NB4 (cell line): ENCODE measurements around the gene AUP1.

ENCODE experiments used
- DNase-seq: peaks from one replicate; pipeline ENCODE4 v3.0.0; 2010; ENCODE audit warnings: low read depth
- H3K4me3 ChIP-seq: one replicate; pipeline ENCODE4 v1.5.1; 2011; ENCODE audit warnings: mild to moderate bottlenecking, low read depth, low read length, moderate library complexity
- CTCF ChIP-seq: IDR thresholded peaks from one replicate; pipeline ENCODE4 v1.5.1; 2012; ENCODE audit warnings: low read depth, low read length
- MAX ChIP-seq: IDR thresholded peaks from 2 replicates; pipeline ENCODE4 v1.6.1; 2011; ENCODE audit warnings: low read depth, low read length
- MYC ChIP-seq: IDR thresholded peaks from 2 replicates; pipeline ENCODE4 v1.6.1; 2011; ENCODE audit warnings: low read depth, low read length
- POLR2A ChIP-seq: IDR thresholded peaks from 2 replicates; pipeline ENCODE4 v1.6.1; 2011; ENCODE audit warnings: mild to moderate bottlenecking; ENCODE audit not compliant: insufficient read length; ENCODE audit errors: extremely low read depth

The AUP1 gene

DNA sequence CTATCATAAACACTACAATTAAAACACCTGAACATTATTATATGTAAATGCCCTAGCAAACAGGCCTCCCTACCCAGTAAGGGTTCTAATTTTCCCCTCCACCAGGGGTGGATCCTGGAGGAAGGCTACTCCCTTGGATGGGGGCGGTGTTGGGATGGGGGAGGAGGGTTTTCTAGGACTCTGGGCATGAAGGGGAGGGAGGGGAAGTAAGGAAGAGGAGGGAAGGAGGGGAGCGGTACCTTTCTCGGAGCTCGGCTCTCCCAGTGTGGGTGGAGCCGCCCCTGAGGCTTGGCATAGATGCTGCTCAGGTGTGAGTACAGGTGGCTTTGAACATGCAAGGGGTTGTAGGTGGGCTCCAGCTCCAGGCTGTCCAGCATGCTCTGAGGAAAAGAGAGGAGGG is 30.4 kb upstream of the AUP1 start:
- TF ChIP-seq MAX, result no peak
- DNase-seq, result no peak
- no peak overlapping the region for H3K4me3 ChIP-seq

DNA sequence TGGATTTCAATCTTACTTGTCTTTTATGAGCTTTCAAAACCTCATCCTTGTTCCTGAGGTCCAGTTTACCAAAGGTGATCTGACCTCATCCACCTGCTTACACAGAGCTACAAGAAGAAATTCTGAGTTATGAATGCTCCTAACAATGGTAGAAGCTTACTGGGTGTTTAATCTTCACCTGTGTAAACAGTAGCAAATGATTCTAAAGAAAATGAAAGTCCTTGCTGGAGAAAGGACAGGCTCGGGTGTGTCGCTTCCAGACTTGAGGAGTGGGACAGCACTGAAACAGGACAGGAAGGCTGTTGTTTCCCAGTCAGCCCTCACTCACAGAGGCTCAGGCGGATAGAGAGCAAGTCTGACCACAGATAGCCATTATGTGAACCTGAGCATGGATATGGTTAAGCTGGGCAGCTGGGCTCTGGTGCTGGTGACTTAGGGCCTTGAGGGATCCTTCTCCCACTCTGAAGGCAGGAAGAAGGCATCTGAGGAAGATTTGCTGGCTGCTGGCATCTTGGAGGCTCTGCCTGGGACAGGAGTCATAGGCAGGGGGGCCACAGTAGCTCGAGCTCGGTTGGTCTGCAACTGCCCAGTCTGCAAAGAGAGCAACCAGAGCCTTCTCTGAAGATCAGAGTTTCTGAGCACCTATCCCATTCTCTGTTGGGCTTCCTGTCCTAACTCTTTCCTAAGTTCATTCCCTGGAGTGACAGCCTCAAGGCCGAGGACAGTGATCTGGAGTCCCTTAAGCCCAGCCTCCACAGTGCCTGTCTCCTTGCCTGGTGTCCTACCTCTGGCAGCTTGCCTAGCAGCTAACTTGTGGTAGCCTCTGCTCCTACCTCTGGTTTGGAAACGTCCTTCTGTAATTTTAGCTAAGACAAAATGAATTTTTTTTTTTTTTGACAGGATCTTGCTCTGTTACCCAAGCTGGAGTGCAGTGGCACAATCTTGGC is 29.1 kb upstream of the AUP1 start:
- TF ChIP-seq POLR2A (no peak), CTCF (no peak), MAX (no peak)
- no peak for DNase-seq
- no peak overlapping the region for H3K4me3 ChIP-seq

- no peak for TF ChIP-seq MYC
- no peak overlapping the region for H3K4me3 ChIP-seq
- DNase-seq, result no peak
Measured at GRCh38 chr2:74556831-74557370, 27.4 kb upstream of the AUP1 start.

DNA sequence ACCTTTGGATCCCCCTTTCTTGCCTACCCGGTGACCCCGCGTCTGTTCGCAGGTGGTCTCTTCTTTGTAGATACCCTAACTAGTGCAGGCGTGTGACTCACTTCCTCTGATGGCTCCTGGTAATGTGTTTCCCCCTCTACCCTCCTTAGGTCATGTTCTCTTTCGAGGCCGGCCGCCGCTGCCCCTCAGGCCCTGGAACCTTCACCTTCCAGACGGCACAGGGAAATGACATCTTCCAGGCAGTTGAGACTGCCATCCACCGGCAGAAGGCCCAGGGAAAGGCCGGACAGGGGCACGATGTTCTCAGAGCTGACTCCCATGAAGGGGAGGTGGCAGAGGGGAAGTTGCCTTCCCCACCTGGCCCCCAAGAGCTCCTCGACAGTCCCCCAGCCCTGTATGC is 26.7 kb upstream of the AUP1 start:
- TF ChIP-seq POLR2A (no peak), MAX (no peak), CTCF (no peak), MYC (no peak)
- no peak for DNase-seq
- H3K4me3 ChIP-seq, result peak overlapping the region; percentile 96

DNA sequence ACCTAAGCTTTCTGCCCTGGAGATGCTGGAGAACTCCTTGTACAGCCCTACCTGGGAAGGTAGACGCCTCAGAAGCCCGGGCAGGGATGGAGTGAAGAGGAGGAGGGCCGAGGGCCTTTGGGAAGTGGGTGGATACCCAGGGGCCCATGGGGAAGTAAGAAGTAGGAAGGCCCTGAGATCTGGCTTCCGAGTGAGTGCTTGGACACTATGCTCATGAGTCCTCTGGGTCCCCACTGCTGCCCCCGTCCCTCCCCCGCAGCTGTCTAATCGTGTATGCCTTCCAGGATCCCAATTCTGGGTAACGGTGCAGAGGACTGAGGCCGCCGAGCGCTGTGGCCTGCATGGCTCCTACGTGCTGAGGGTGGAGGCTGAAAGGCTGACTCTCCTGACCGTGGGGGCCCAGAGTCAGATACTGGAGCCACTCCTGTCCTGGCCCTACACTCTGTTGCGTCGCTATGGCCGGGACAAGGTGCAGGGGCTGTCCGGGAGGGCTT is 26.2 kb upstream of the AUP1 start:
- TF ChIP-seq POLR2A, result no peak
- no peak for TF ChIP-seq CTCF
- TF ChIP-seq MYC, result no peak; the same call in 1 of the 2 replicates
- no peak for TF ChIP-seq MAX
- peak overlapping the region; percentile 96 for H3K4me3 ChIP-seq
- peak; percentile 60 for DNase-seq

- DNase-seq, result peak; percentile 75
- TF ChIP-seq CTCF (no peak), MYC (no peak), POLR2A (peak; percentile 26)
- peak overlapping the region; percentile 96 for H3K4me3 ChIP-seq
Measured at GRCh38 chr2:74554820-74555531, 25.5 kb upstream of the AUP1 start.
